22Rv1 (cell line): ENCODE measurements around the gene SLC49A3.

Experiments used
- H3K27ac ChIP-seq: fragments of 450-650 bp; 2 replicates; pipeline ENCODE4 v1.5.1; 2017
- CTCF ChIP-seq: fragments of 450-650 bp; IDR thresholded peaks from 2 replicates; pipeline ENCODE4 v1.5.1; 2017; ENCODE audit warnings: mild to moderate bottlenecking
- ZFX ChIP-seq: fragments of 450-650 bp; IDR thresholded peaks from 2 replicates; pipeline ENCODE4 v1.6.1; 2017; ENCODE audit warnings: antibody characterized with exemption, borderline replicate concordance

SLC49A3 gene

DNA sequence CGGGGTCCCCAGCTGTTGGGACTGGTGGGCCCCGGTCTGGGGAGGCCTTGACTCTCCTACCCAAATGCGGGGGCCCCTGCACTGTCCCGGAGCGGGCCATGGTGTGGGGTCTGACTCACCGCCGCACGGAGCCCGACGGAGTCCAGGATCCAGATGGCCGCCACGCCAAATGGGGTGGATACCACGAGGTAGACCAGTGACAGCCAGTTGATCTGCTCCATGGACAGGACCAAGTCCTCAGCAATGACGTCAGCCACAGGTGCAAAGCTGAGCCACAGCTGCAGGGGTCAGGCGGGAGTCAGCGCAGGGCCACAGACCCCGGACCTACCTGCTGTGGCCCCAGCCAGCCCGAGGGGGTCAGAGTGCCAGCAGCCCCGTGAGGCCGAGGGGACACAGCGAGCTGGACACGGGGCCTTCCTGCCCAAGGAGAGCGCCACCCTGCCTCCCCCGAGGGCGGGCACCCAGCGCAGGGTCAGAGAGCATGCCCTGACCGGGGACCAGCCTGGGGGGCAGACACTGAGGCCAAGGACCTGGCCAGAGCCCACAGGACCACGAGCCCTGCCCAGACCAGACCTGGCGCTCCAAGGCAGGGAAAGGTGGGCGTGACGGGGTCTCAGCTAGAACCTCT, 2.4 kb downstream of the SLC49A3 start:
- peak overlapping the region; percentile 44 for H3K27ac ChIP-seq
- TF ChIP-seq CTCF = no peak
- TF ChIP-seq ZFX = no peak

DNA sequence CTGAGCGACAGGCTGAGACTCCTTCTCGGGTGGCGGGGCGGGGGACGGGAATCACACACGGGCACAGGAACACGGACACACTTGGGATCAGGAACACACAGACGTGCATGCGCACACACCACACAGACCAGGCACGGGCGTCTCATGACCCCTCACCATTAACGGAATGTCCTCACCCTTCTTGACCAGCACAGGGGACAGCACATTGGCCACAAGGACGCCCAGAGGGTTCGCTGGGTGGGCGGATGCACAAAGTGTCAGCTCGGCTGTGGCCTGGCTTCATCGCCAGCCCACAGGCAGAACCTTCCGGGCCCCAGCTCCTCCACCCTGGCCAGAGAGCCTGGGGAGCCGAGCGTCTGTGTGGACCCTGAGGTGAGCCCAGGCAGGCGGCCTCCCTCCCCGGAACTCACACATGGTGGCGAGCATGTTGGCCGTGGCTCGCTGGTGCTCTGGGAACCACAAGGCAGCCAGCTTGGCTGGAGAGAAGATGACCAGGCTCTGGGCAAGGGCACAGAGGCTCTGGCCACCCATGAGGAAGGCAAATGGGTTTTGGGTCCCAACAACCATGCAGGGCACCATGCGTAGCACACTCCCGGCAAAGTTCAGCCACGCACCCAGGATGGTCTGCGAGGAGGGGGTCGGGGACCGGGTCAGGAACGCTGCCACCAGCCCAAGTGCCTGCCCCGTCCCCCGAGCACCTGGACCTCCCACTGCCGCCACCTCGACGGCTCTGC, 3.1 kb downstream of the SLC49A3 start:
- H3K27ac ChIP-seq = no peak overlapping the region
- TF ChIP-seq CTCF (no peak), ZFX (no peak)

DNA sequence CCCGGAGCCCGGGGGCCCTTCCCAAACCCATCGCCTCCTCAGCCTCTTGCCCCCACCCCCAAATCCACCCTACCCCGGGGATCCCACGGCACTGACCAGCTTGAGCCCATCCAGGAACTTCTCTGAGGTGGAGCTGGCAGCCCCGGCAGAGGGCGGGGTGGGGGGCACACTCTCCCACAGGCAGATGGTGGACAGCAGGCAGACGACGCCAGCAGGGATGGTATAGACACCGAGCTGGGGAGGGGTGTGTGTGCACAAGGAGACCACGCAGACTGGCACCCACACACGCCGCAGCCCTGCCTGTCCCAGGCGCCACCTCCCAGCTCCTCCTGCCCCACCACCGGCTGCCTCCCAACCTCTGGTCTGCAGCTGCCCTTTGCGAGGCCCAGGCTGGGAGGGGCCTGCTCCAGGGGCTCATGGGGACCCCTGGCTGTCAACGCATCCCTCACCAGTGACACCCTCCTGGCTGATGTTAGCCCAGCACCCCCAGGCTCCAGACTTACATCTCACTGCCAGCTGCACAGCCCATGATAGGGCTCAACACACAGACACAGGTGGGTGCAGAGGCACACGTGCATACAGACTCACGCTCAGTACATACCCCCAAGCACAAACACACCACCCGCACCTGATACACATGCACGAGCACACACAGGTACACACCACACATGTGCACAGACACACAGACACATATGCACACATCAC, 4.2 kb downstream of the SLC49A3 start:
- H3K27ac ChIP-seq = no peak overlapping the region
- TF ChIP-seq CTCF (no peak), ZFX (no peak)

- TF ChIP-seq ZFX = no peak
- peak; percentile 96 for TF ChIP-seq CTCF
- 0 out of 2 replicates have a peak overlapping the region, but pooled peaks have one; percentile 25 for H3K27ac ChIP-seq
These were observed 4.8 kb downstream of the SLC49A3 start for GRCh38 chr4:683982-684622.

GRCh38 chr4:683247-683897, 5.6 kb downstream of the SLC49A3 start:
- TF ChIP-seq CTCF (no peak), ZFX (no peak)
- H3K27ac ChIP-seq = 0 out of 2 replicates have a peak overlapping the region, but pooled peaks have one; percentile 25

DNA sequence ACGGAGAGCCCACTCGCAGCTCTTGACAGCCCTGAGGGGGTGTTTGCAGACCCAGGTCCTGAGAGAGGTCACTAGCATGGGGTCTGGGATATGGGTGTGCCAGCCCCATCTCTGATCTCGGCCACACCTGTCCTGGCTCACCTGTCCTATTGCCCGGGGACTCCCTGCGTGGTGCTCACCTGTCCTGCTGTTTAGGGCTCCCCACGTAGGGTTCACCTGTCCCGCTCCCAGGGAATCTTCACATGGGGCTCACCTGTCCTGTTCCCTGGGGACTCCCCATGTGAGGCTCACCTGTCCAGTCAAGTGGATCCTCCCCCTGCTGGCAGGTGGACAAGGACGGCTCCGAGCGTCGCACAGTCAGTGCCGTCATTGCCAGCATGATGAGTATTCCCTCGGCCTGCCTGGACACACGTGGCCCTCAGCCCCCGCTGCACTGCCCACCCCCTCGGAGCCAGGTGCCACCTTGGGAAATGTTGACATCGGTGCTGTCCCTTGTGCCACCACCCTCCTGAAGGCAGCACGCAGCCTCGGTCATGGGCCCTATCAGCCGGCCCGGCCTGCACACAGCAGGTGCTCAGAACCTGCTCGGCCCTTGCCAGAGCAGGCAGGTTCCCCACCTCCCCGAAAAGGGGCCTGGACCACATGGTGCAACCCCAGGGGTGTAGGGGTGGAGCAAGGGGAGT, 6.3 kb downstream of the SLC49A3 start:
- TF ChIP-seq CTCF (no peak), ZFX (no peak)

More for the DNA sequence above, 6.3 kb downstream of the SLC49A3 start:
- peak overlapping the region; percentile 65 for H3K27ac ChIP-seq
